Activated CD8-positive, alpha-beta memory T cell treated with anti-CD3 and anti-CD28 coated beads, Interleukin-2, amount 50 U/mL, for 24 hours (primary cell): Measurements from ENCODE around the gene NAGK.
A peak's percentile ranks its signal among the peaks of the same experiment; 100 is the strongest.
"Not testable (repeated sequence)": the region's sequence is repeated elsewhere in the genome, so short reads cannot be mapped to it uniquely, and the experiment has no call there.

ENCODE experiments used
- DNase-seq: peaks from one replicate; pipeline ENCODE4 v3.0.0-alpha.2; 2020; ENCODE audit errors: extremely low read depth

NAGK gene

GRCh38 chr2:71068218-71069035, at the start of gene NAGK:
TSS of gene NAGK (plus strand) at chr2:71068648. CDS start at chr2:71068684, 36 bp downstream.
- DNase-seq: peak; percentile 91

- not testable (repeated sequence) for DNase-seq
Observed at GRCh38 chr2:71019989-71020388, 48.5 kb upstream of the NAGK start.

DNA sequence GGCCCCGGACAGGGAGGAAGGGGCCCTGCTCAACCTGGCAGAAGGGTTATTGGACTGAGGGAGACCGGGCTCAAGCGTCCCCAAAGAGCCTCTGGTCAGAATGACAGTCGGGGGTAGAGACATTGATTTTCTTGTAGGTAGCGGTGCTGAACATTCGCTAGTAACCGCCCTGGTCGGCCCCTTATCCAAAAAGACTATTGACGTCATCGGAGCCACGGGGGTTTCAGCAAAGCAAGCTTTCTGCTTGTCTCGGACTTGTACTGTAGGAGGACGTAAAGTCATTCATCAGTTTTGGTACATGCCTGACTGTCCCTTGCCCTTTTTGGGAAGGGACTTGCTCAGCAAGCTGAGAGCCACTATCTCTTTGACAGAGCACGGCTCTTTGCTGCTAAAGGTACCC, 47.1 kb upstream of the NAGK start:
- DNase-seq: not testable (repeated sequence)

GRCh38 chr2:71023553-71024243, 44.8 kb upstream of the NAGK start:
- peak; percentile 35 for DNase-seq

- not testable (repeated sequence) for DNase-seq
Observed at GRCh38 chr2:71036296-71036695, 32.2 kb upstream of the NAGK start.

GRCh38 chr2:71042287-71042686, 26.2 kb upstream of the NAGK start:
- DNase-seq: no peak

DNA sequence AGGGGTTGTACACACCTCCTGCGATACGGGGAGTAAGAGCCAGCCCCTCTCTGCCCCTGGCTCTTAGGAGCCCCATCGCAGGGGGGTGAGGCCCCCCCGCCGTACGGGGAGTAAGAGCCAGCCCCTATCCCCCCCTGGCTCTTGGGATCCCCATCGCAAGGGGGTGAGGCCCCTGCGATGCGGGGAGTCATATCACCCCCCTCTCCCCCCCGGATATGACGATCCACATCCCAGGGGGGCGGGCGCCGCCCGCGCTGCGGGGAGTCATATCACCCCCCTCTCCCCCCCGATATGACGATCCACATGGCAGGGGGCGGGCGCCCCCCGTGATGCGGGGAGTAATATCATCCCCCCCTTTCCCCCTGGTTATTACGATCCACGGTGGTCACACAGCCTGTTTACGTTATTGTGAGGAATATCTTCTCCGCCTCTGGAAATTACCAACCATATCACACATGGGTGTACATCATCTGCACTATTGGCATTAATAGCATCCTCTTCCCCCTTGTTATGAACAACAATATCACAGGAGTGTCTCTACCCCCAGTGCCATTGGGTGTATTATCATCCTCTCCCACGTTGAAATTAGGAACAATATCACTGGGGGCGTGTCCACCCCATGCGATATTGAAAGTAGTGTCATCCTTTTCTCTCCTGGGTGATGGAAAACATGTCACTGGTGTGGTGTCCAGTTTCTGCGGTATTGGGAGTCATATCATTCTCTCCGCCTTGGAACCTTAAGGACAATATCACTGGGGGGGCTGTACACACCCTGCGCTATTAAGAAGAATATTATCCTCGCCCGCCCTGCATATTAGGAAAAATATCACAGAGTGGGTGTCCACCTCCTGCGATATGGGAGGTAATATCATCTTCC, 24.7 kb upstream of the NAGK start:
- no peak for DNase-seq

DNA sequence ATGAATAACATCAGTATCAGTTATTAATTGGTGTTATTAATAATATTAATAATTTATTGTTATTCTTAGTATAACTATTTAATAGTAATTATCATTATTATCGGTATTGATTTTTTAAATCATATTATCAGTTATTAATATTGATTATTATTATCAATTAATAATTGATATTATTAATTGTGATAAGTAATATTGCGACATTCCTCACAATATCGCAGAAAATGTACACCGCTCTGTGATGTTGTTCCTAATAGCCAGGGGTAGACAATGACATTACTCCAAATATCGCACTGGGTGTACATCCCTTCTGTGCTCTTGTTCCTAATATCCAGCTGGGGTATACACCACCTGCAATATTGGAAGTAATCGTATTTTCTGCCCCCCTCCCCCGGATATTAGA, 23.3 kb upstream of the NAGK start:
- no peak for DNase-seq

- no peak for DNase-seq
Observed at GRCh38 chr2:71045865-71046548, 22.4 kb upstream of the NAGK start.

DNA sequence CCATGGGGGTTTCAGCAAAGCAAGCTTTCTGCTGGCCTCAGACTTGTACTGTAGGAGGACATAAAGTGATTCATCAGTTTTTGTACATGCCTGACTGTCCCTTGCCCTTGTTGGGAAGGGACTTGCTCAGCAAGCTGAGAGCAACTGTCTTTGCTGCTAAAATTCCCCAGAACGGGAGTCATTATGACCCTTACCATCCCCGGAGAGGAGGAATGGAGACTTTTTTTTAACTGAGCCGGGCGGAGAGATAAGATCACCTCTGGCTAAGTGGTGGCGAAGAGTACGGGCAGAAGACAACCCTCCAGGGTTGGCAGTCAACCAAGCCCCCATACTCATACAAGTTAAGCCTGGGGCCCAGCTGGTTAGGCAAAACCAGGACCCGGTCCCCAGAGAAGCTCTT, 20.4 kb upstream of the NAGK start:
- DNase-seq: no peak

DNA sequence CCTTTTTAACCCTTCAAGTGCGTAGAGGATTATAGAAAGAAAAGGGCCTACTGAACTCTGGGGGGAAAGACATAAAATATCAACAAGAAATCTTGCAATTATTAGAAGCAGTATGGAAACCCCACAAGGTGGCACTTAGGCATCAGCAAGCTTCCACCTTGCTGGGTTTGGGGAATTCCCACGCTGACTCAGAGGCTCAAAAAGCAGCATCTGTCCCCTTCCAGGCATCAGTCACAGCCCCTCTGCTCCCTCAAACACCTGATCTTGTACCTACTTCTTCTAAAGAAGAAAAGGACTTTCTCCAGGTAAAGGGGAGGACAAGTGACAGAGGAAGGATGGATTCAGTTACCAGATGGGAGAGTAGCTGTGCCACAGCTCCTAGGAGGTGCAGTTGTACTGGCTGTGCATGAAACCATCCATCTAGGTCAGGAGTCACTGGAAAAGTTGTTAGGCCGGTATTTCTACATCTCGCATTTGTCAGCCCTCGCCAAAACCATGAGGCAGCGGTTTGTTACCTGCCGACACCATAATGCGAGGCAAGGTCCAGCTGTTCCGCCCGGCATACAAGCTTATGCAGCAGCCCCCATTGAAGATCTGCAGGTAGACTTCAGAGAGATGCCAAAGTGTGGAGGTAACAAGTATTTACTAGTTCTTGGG, 18.6 kb upstream of the NAGK start:
- DNase-seq: peak; percentile 23

DNA sequence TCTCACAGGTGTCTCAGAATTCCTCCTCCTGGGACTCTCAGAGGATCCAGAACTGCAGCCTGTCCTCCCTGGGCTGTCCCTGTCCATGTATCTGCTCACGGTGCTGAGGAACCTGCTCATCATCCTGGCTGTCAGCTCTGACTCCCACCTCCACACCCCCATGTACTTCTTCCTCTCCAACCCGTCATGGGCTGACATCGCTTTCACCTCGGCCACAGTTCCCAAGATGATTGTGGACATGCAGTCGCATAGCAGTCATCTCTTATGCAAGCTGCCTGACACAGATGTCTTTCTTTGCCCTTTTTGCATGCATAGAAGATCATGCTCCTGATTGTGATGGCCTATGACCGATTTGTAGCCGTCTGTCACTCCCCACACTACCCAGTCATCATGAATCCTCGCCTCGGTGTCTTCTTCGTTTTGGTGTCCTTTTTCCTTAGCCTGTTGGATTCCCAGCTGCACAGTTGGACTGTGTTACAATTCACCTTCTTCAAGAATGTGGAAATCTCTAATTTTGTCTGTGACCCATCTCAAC, 13.2 kb upstream of the NAGK start:
- DNase-seq: not testable (repeated sequence)

- no peak for DNase-seq
Observed at GRCh38 chr2:71060211-71060610, 8.2 kb upstream of the NAGK start.

GRCh38 chr2:71060871-71061270, 7.6 kb upstream of the NAGK start:
- no peak for DNase-seq

DNA sequence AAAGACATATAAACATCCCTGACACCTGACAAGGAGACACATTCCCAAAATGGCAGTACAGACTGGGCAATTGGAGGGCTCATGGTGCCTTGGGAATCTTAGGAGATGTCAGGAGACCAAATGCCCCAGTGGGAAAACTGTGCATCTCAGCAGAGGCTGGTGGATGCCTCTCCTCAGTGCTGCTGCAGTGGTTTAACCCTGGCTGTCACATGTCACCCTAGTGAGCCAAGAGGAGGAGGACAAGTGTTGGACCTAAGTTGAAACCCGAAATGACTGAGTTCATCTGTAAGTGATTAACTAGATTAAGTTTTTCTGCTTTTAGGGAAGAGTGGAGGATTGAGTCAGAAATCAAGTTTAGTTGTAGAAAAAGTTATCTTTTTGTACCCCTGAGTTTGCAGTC, 5.2 kb upstream of the NAGK start:
- DNase-seq: no peak

GRCh38 chr2:71064110-71064611, 4.3 kb upstream of the NAGK start:
- DNase-seq: no peak

- DNase-seq: no peak
Observed at GRCh38 chr2:71064754-71065621, 3.5 kb upstream of the NAGK start.

- no peak for DNase-seq
Observed at GRCh38 chr2:71066856-71067255, 1.6 kb upstream of the NAGK start.

DNA sequence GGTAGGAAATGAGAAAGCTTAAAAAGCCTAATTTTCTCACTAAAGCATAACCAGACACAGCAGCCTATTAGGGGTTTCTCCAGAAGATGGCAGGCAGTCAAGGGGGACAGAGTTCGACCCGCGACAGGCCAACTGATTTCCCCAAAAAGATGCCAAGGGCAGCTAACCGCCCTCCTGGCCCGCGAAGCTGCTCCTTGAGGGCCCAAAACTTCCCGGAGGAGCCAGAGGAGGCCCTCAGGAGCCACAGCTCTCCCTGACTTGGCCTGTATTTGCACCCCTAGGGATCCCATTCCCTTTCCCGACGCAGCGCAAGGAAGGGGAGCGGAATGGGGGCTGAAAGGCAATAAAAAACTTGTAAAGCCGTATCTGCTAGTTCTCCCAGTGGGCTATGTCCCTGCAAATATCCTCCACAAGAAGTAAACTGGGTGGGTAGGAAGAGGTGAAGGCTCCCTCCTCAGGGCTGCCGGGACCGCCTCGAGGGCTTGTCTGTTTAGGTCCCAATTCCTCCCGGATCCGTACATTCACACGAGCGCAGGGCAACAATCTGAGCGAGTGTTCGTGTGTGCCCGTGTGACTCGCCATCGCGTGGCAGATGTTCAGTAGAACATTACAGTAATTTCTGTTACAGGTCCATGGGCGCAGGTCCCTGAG, 756 bp upstream of the NAGK start:
- no peak for DNase-seq
